ENCODE measurements around the gene SUSD1. TPM values are rescaled to one million over a fixed set of nuclear protein-coding genes. Genes with fewer than 3 reads are reported as not detected.

Gene SUSD1
- total and polyA plus RNA-seq, 2 of the 13 experiments (the other 11 are each of a cell fraction or from before 2014, with no cell fraction given): 25.9 to 32.3 TPM

GRCh38 chr9:112157961-112158360, 17.1 kb downstream of the SUSD1 start:
- ChIA-PET POLR2A (no interaction called here), CTCF (ENCODE audit: low intra/inter-chr PET ratio, low total read pairs) (no interaction called here)
- no peak overlapping the region for H3K4me3 ChIP-seq (replicated peaks in 1 of 3; ENCODE audit: insufficient read depth in 1 of 3, low read depth in 2 of 3, low read length in 3 of 3)
- no peak overlapping the region for H2AFZ ChIP-seq (ENCODE audit: low read length)
- no peaks in the 10 kb centered on the region for H3K27me3 ChIP-seq (ENCODE audit: control insufficient read depth in 1 of 2, insufficient read depth in 2 of 2, low read length in 2 of 2)
- FAIRE-seq (no peak), ATAC-seq (no peak), DNase-seq (ENCODE audit: low spot score) (no peak)
- H3K79me2 ChIP-seq (ENCODE audit: insufficient read depth, low read length): peaks cover 23% of the 10 kb centered on the region
- in situ Hi-C loops (cut with HindIII; ENCODE audit: extremely low pct_ligation_motif_present, low pct_unique_long_range_greater_than_20kb): no loop called here
- intact Hi-C loops (cut with micrococcal nuclease; ENCODE audit: unreplicated experiment): no loop called here
- TF ChIP-seq MED1 (CRISPR knock-in tag; IDR thresholded peaks at IDR 0.05) (no peak), RNF2 (conservative IDR thresholded peaks at IDR 0.05; ENCODE audit: low read depth) (no peak), NRL (CRISPR knock-in tag; IDR thresholded peaks at IDR 0.05; ENCODE audit: borderline replicate concordance) (no peak), ZNF121 (CRISPR knock-in tag; IDR thresholded peaks at IDR 0.05) (no peak), ZNF260 (CRISPR knock-in tag; IDR thresholded peaks at IDR 0.05; ENCODE audit: borderline replicate concordance, low read depth) (no peak), ZBTB26 (CRISPR knock-in tag; IDR thresholded peaks at IDR 0.05; ENCODE audit: borderline replicate concordance) (no peak), TRAFD1 (CRISPR knock-in tag; IDR thresholded peaks at IDR 0.05; ENCODE audit: borderline replicate concordance) (no peak), AGO2 (optimal IDR thresholded peaks at IDR 0.05; ENCODE audit: low read depth, low read length) (no peak), HNRNPUL1 (IDR thresholded peaks at IDR 0.05; ENCODE audit: low read depth, low read length) (no peak)
- peaks cover 2 to 6% of the 10 kb centered on the region in 2 experiments; a peak in 1 of 5 replicates for H3K36me3 ChIP-seq (replicated peaks in 1 of 2; ENCODE audit: control insufficient read depth in 1 of 2, insufficient read depth in 2 of 2, low read length in 2 of 2)
- no peaks in the 10 kb centered on the region for H4K20me1 ChIP-seq (ENCODE audit: insufficient read depth, low read length)
- H3K9me3 ChIP-seq (ENCODE audit: low read length): no peaks in the 10 kb centered on the region
- BruUV-seq (replicated peaks): no TSS peak
- no peak overlapping the region for H3K9ac ChIP-seq (ENCODE audit: insufficient read depth, low read depth, low read length)
- peaks cover 10% of the 10 kb centered on the region for H3K4me1 ChIP-seq (ENCODE audit: insufficient read depth, low read length)
- 100% methylated on average over 5 of the region's 5 CpGs for WGBS (ENCODE audit: low lambda C conversion rate)
- H3K4me2 ChIP-seq (ENCODE audit: low read depth, low read length): no peak overlapping the region
- no peak overlapping the region for H3K27ac ChIP-seq (ENCODE audit: extremely low read length, insufficient read depth, low read length)

Data from HepG2 (cell line).